Omental fat pad (tissue), 4 donors: ENCODE data around the gene SCMH1. TPM values are rescaled to one million over a fixed set of nuclear protein-coding genes. Genes with fewer than 3 reads are reported as not detected.
"Not testable (repeated sequence)": the region's sequence is repeated elsewhere in the genome, so short reads cannot be mapped to it uniquely, and the experiment has no call there.

Source experiments
- ATAC-seq: fragments of 150-250 bp; one replicate; pipeline ENCODE4 v1.9.1; 2016; ENCODE audit warnings: mild to moderate bottlenecking, moderate library complexity; ENCODE audit not compliant: low FRiP score
- DNase-seq: peaks from one replicate; pipeline ENCODE4 v3.0.0-alpha.2; 2019; ENCODE audit warnings: low spot score
- CTCF ChIP-seq, 3 donors: fragments of 450-650 bp; IDR thresholded peaks; one replicate each; pipeline ENCODE4 v1.5.1; 2016 to 2017; ENCODE audit warnings: antibody characterized with exemption in 3 of 3, mild to moderate bottlenecking in 3 of 3, moderate library complexity in 2 of 3
- total RNA-seq, 4 donors: library from RNA; depleted of rRNA; stranded (reverse); fragments of >200 nt; gene quantifications; one replicate each; pipeline ENCODE4 v1.1.0, GENCODE V29; 2016

Gene SCMH1
- total RNA-seq, 4 donors from 2014 or later, result 19.9 to 42.8 (median 31.3) TPM

DNA sequence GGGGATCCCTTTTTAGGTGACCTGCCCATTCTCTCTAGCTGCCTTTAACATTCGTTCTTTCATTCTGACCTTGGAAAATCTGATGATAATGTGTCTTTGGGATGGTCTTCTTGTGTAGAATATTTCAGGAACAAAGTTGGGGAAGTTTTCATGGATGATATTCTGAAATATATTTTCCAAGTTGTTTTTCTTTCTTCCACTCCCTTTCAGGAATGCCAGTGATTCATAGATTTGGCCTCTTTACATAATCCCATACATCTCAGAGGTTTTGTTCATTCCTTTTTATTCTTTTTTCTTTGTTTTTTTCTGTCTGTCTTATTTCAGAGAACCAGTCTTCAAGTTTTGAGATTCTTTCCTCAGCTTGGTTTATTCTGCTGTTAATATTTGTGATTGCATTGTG is 13.9 kb upstream of the SCMH1 start:
- TF ChIP-seq CTCF (IDR thresholded peaks at IDR 0.05), result no peak
- no peak for DNase-seq
- ATAC-seq, result no peak

DNA sequence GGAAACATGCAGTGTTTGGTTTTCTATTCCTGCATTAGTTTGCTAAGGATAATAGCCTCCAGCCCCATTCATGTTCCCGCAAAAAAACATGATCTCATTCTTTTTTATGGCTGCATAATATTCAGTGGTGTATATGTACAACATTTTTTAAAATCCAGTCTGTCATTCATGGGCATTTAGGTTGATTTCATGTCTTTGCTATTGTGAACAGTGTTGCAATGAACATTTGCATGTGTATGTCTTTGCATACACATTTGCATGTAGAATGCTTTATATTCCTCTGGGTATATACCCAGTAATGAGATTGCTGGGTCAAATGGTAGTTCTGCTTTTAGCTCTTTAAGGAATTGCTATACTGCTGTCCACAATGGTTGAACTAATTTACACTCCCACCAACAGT is 9.0 kb upstream of the SCMH1 start:
- not testable (repeated sequence) for DNase-seq

DNA sequence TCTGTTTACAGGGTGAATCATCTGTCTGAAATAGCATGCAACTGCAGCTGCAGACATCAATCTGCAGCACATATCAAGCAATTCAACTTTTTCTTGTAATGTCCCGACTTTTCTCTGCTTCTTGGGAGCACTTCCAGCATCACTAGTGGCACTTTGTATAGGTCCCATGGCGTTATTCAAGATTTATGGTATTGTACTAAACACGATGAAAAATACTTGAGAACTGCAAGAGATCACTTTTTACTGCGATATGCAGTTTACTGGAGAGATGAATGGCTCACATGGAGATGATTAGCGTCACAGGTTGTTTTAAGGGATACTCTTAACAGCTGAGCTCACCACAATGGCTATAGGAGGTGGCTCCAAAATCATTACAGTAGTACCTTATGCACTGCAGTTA is 7.2 kb upstream of the SCMH1 start:
- no peak for DNase-seq
- no peak for ATAC-seq
- no peak for TF ChIP-seq CTCF (IDR thresholded peaks at IDR 0.05)

More for the DNA sequence above, 9.0 kb upstream of the SCMH1 start:
- ATAC-seq, result not testable (repeated sequence)

- TF ChIP-seq CTCF (IDR thresholded peaks at IDR 0.05), result no peak
- DNase-seq (no peak), ATAC-seq (no peak)
Measured at GRCh38 chr1:41246568-41246967, 4.5 kb upstream of the SCMH1 start.

- DNase-seq (no peak), ATAC-seq (no peak)
- TF ChIP-seq CTCF (IDR thresholded peaks at IDR 0.05), result no peak
Measured at GRCh38 chr1:41245659-41246058, 3.6 kb upstream of the SCMH1 start.

- ATAC-seq, result no peak
- no peak for DNase-seq
- TF ChIP-seq CTCF (IDR thresholded peaks at IDR 0.05), result no peak
Measured at GRCh38 chr1:41243079-41243385, 926 bp upstream of the SCMH1 start.

GRCh38 chr1:41242342-41243078 is 404 bp upstream of the SCMH1 start:
- no peak for DNase-seq
- no peak for ATAC-seq
- no peak for TF ChIP-seq CTCF (IDR thresholded peaks at IDR 0.05)
